PC-9 (cell line): ENCODE results near the gene AFAP1. TPM values are rescaled to one million over a fixed set of nuclear protein-coding genes. Genes with fewer than 3 reads are reported as not detected.

Experiments used
- BruUV-seq: library from RNA; stranded (reverse); fragments of 400-500 nt; replicated peaks from 2 replicates; lab custom pipeline; 2021; lab: Mats Ljungman, UMichigan
- CTCF ChIA-PET: fragments of 300-600 bp; sonication (Branson Sonifier 250); formaldehyde crosslinking; loops from one replicate; lab custom pipeline; 2022; ENCODE audit warnings: antibody characterized with exemption; lab: Charles Lee
- POLR2A ChIA-PET: fragments of 300-600 bp; sonication (Branson Sonifier 250); formaldehyde crosslinking; loops from one replicate; lab custom pipeline; 2022; ENCODE audit warnings: antibody characterized with exemption; ENCODE audit not compliant: unreplicated experiment; lab: Charles Lee
- DNase-seq, 2 experiments: peaks; one replicate each; pipeline versions ENCODE4 v3.0.0 to v3.0.0-alpha.2; 2015 to 2022; ENCODE audit warnings: mixed read lengths in 1 of 2
- H2AFZ ChIP-seq: fragments of 200-600 bp; sonication (generic); 2 replicates; pipeline ENCODE4 v1.8.1; 2017; ENCODE audit warnings: antibody characterized with exemption
- H3F3A ChIP-seq: fragments of 200-600 bp; sonication (generic); 2 replicates; pipeline ENCODE4 v1.8.1; 2017; ENCODE audit warnings: antibody characterized with exemption, mild to moderate bottlenecking, low read depth; ENCODE audit not compliant: insufficient read depth
- H3K27ac ChIP-seq: fragments of 200-600 bp; sonication (generic); 2 replicates; pipeline ENCODE4 v1.6.1; 2016; ENCODE audit warnings: mixed run types
- H3K27me3 ChIP-seq: fragments of 200-600 bp; sonication (generic); 2 replicates; pipeline ENCODE4 v1.6.1; 2016; ENCODE audit warnings: low read depth, mixed run types; ENCODE audit not compliant: insufficient read depth
- H3K36me3 ChIP-seq: fragments of 200-600 bp; sonication (generic); 2 replicates; pipeline ENCODE4 v1.6.1; 2016; ENCODE audit warnings: low read depth, mixed run types
- H3K4me1 ChIP-seq: fragments of 200-600 bp; sonication (generic); replicated peaks from 2 replicates; pipeline ENCODE4 v1.6.1; 2016; ENCODE audit warnings: mixed run types; ENCODE audit not compliant: insufficient read depth
- H3K4me2 ChIP-seq: fragments of 200-600 bp; sonication (generic); 2 replicates; pipeline ENCODE4 v1.6.1; 2017; ENCODE audit warnings: mixed run types
- H3K4me3 ChIP-seq: fragments of 200-600 bp; sonication (generic); 2 replicates; pipeline ENCODE4 v1.6.1; 2016; ENCODE audit warnings: mixed run types
- H3K79me2 ChIP-seq: fragments of 200-600 bp; sonication (generic); 2 replicates; pipeline ENCODE4 v1.6.1; 2017; ENCODE audit warnings: low read depth, mixed run types
- H3K9me2 ChIP-seq: fragments of 200-600 bp; sonication (generic); 2 replicates; pipeline ENCODE4 v1.8.1; 2017; ENCODE audit warnings: mild to moderate bottlenecking; ENCODE audit not compliant: insufficient read depth
- H3K9me3 ChIP-seq: fragments of 200-600 bp; sonication (generic); 2 replicates; pipeline ENCODE4 v1.8.1; 2016; ENCODE audit warnings: low read depth; ENCODE audit not compliant: insufficient read depth
- H4K20me1 ChIP-seq: fragments of 200-600 bp; sonication (generic); 2 replicates; pipeline ENCODE4 v1.8.1; 2017; ENCODE audit not compliant: insufficient read depth
- CTCF ChIP-seq: fragments of 200-600 bp; sonication (generic); conservative IDR thresholded peaks from 2 replicates; pipeline ENCODE4 v1.6.1; 2017; ENCODE audit warnings: mixed run types, antibody characterized with exemption, mild to moderate bottlenecking, moderate library complexity
- EZH2 ChIP-seq: fragments of 200-600 bp; sonication (generic); IDR thresholded peaks from 2 replicates; pipeline ENCODE4 v1.8.0; 2017; ENCODE audit warnings: antibody characterized with exemption, low read depth
- intact Hi-C: fragments of 100-400 bp; cut with micrococcal nuclease; formaldehyde crosslinking; loops from one replicate; pipeline ENCODE4 v1.10.0; 2022; ENCODE audit not compliant: unreplicated experiment
- total RNA-seq: library from RNA; stranded (reverse); gene quantifications from 2 replicates; pipeline ENCODE4 v1.2.3, GENCODE V29; 2021

Gene AFAP1
- total RNA-seq, 1 experiment from 2014 or later = 69.6 TPM

- Histone ChIP-seq H3K4me3 (no peak overlapping the region), H3K9me2 (no peaks in the 10 kb centered on the region), H3K27ac (peak overlapping the region; percentile 75), H2AFZ (no peak overlapping the region), H3K79me2 (no peaks in the 10 kb centered on the region), H3K4me2 (peak overlapping the region; percentile 26), H3K4me1 (peaks cover 63% of the 10 kb centered on the region), H3K36me3 (no peaks in the 10 kb centered on the region), H3K27me3 (no peaks in the 10 kb centered on the region), H4K20me1 (no peaks in the 10 kb centered on the region), H3K9me3 (no peaks in the 10 kb centered on the region), H3F3A (peaks cover 43% of the 10 kb centered on the region)
- CTCF ChIA-PET = interaction anchor here (1.0 kb wide), 1 partner anchor 15 kb away, joined by 4 read pairs; no protein-coding TSS in a partner anchor
- POLR2A ChIA-PET = interaction anchor here (0.5 to 0.7 kb wide), 6 partner anchors 11 to 621 kb away, joined by 3 to 15 read pairs (median 6); partner anchors contain the start of gene AFAP1
- intact Hi-C loops = loop anchor here (1.0 kb wide), 1 partner anchor 15 kb away; no protein-coding TSS in a partner anchor
- TF ChIP-seq EZH2 (no peak), CTCF (no peak)
- no TSS peak for BruUV-seq
- DNase-seq = peak; percentile 79 to 94
These were observed 16.7 kb upstream of the AFAP1 start for GRCh38 chr4:7956270-7956808.

DNA sequence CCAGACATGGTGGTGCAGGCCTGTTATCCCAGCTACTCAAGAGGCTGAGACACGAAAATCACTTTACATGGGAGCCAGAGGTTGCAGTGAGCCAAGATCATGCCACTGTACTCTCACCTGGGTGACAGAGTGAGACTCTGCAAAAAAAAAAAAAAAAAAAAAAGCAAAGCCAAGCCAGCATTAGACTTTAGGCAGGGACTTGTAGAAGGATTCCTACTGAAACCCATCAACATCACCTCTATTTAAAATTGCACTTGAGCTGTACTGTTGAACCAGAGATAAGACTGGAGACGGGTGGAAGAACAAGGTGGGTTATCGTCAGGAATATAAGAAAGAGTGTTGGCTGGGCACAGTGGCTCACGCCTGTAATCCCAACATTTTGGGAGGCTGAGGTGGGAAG is 15.7 kb upstream of the AFAP1 start:
- H3K27me3 ChIP-seq = no peaks in the 10 kb centered on the region
- no peak overlapping the region for H3K4me3 ChIP-seq
- H3K9me3 ChIP-seq = no peaks in the 10 kb centered on the region
- POLR2A ChIA-PET = no interaction called here
- H3K4me1 ChIP-seq = peaks cover 54% of the 10 kb centered on the region
- H3K79me2 ChIP-seq = no peaks in the 10 kb centered on the region
- TF ChIP-seq CTCF = no peak
- no peak for TF ChIP-seq EZH2
- no peak overlapping the region for H2AFZ ChIP-seq
- DNase-seq = no peak
- H4K20me1 ChIP-seq = no peaks in the 10 kb centered on the region
- peak overlapping the region; percentile 75 for H3K27ac ChIP-seq
- no peaks in the 10 kb centered on the region for H3K9me2 ChIP-seq
- intact Hi-C loops = no loop called here
- no peak overlapping the region for H3K4me2 ChIP-seq
- peaks cover 35% of the 10 kb centered on the region for H3F3A ChIP-seq
- CTCF ChIA-PET = no interaction called here
- H3K36me3 ChIP-seq = no peaks in the 10 kb centered on the region
- no TSS peak for BruUV-seq

- H3F3A ChIP-seq = peaks cover 25% of the 10 kb centered on the region
- BruUV-seq = no TSS peak
- H4K20me1 ChIP-seq = no peaks in the 10 kb centered on the region
- no peak overlapping the region for H3K4me2 ChIP-seq
- H3K9me2 ChIP-seq = no peaks in the 10 kb centered on the region
- ChIA-PET POLR2A (interaction anchor here (0.6 kb wide), 1 partner anchor 8 kb away, joined by 7 read pairs; no protein-coding TSS in a partner anchor), CTCF (interaction anchor here (0.6 kb wide), 1 partner anchor 8 kb away, joined by 3 read pairs; no protein-coding TSS in a partner anchor)
- intact Hi-C loops = no loop called here
- no peak overlapping the region for H3K4me3 ChIP-seq
- no peaks in the 10 kb centered on the region for H3K27me3 ChIP-seq
- no peak overlapping the region for H3K27ac ChIP-seq
- DNase-seq = no peak
- H3K4me1 ChIP-seq = peaks cover 27% of the 10 kb centered on the region
- H3K9me3 ChIP-seq = no peaks in the 10 kb centered on the region
- no peak for TF ChIP-seq CTCF
- no peak for TF ChIP-seq EZH2
- no peaks in the 10 kb centered on the region for H3K36me3 ChIP-seq
- no peaks in the 10 kb centered on the region for H3K79me2 ChIP-seq
- H2AFZ ChIP-seq = no peak overlapping the region
These were observed 13.0 kb upstream of the AFAP1 start for GRCh38 chr4:7952615-7953014.
